Left lung (tissue), 10 donors: ENCODE data around the gene TBK1. TPM values are rescaled to one million over a fixed set of nuclear protein-coding genes. Genes with fewer than 3 reads are reported as not detected.

ENCODE experiments used
- ATAC-seq: fragments of 200-7000 bp; cut with Tn5 transposase; one replicate; pipeline ENCODE4 v1.9.1; 2020; ENCODE audit warnings: moderate library complexity
- DNase-seq, 4 donors: peaks; one replicate each; pipeline ENCODE4 v3.0.0-alpha.2; 2013 to 2020
- H3K27ac ChIP-seq, 2 donors: fragments of 200-600 bp; sonication (generic) in 1 of 2; one replicate each; pipeline versions ENCODE4 v1.5.0 to v1.8.0; 2020 to 2021
- H3K27me3 ChIP-seq, 2 donors: fragments of 200-600 bp; sonication (generic) in 1 of 2; one replicate each; pipeline versions ENCODE4 v1.5.0 to v1.8.0; 2020 to 2021
- H3K36me3 ChIP-seq, 2 donors: fragments of 200-600 bp; sonication (generic) in 1 of 2; one replicate each; pipeline versions ENCODE4 v1.5.0 to v1.8.0; 2020 to 2021
- H3K4me1 ChIP-seq, 2 donors: fragments of 200-600 bp; one replicate each; pipeline ENCODE4 v1.8.0; 2021
- H3K4me3 ChIP-seq, 2 donors: fragments of 200-600 bp; sonication (generic) in 1 of 2; one replicate each; pipeline versions ENCODE4 v1.5.0 to v1.8.0; 2020 to 2021; ENCODE audit warnings: mild to moderate bottlenecking in 1 of 2
- H3K9me3 ChIP-seq, 2 donors: fragments of 200-600 bp; sonication (generic) in 1 of 2; one replicate each; pipeline versions ENCODE4 v1.5.0 to v1.8.0; 2020 to 2021
- CTCF ChIP-seq, 2 donors: fragments of 200-600 bp; sonication (generic) in 1 of 2; IDR thresholded peaks; one replicate each; pipeline versions ENCODE4 v1.5.0 to v1.8.0; 2021; ENCODE audit warnings: antibody characterized with exemption in 2 of 2
- intact Hi-C, 2 donors: fragments of 100-400 bp; cut with DNase I; formaldehyde crosslinking; loops; one replicate each; pipeline versions ENCODE4 v1.11.2 to v1.14.2; 2022
- polyA plus RNA-seq, 6 donors: library from polyadenylated mRNA; unstranded; fragments of 120-200 nt; gene quantifications; one replicate each; pipeline ENCODE4 v1.2.1, GENCODE V29; 2013; ENCODE audit not compliant: insufficient read length in 6 of 6
- total RNA-seq, 2 donors: library from RNA; stranded (reverse); fragmentation: NEBNext Ultra II Directional; extraction: Animal tissue kit (Norgen Biotek cat#: 25700); gene quantifications; one replicate each; pipeline ENCODE4 v1.2.1, GENCODE V29; 2021
- donor health status: DM: no; HTN: yes; CAD: no.
- donor health status: DM: no; HTN: no; CAD: no.

Gene TBK1
- total and polyA plus RNA-seq, 8 donors, result 17.8 to 30.4 (median 26.1) TPM

GRCh38 chr12:64404470-64405256, 47.3 kb upstream of the TBK1 start:
- peaks cover 0 to 22% of the 10 kb centered on the region in 2 donors for H3K4me1 ChIP-seq
- intact Hi-C loops, result no loop called here
- TF ChIP-seq CTCF (IDR thresholded peaks at IDR 0.05), result no peak
- peak overlapping the region; percentile 76 to 86 for H3K4me3 ChIP-seq
- peak overlapping the region; percentile 96 to 99 for H3K27ac ChIP-seq
- DNase-seq (peak; percentile 61 to 89 (median 70)), ATAC-seq (peak; percentile 62)
- no peaks in the 10 kb centered on the region for H3K27me3 ChIP-seq
- no peaks in the 10 kb centered on the region for H3K9me3 ChIP-seq
- H3K36me3 ChIP-seq, result no peaks in the 10 kb centered on the region

- Histone ChIP-seq H3K4me1 (peaks cover 0 to 22% of the 10 kb centered on the region in 2 donors), H3K9me3 (no peaks in the 10 kb centered on the region), H3K27ac (no peak overlapping the region), H3K36me3 (peaks cover 0 to 28% of the 10 kb centered on the region in 2 donors), H3K4me3 (no peak overlapping the region), H3K27me3 (no peaks in the 10 kb centered on the region)
- intact Hi-C loops, result no loop called here
- TF ChIP-seq CTCF (IDR thresholded peaks at IDR 0.05), result no peak
- ATAC-seq (no peak), DNase-seq (no peak)
Observed at GRCh38 chr12:64407342-64408223, 44.3 kb upstream of the TBK1 start.

DNA sequence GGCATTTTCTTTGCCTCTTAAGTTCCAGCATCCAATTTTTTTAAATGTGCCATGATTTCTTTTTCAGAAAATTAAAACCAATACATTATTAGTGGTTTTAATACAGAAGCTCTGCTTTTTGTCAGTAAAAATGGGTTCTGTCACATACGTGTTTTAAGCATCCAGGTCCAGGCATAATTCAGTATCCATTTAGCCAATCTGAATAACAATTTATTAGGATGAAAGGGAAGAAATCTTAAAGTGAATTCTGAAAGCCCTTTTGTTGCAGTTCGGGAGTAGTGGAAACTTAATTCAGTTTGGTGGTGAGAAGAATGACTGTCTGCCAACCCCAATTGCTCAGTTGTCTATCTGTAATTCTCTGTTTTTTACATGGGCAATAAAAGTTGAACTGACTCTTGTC, 40.5 kb upstream of the TBK1 start:
- Histone ChIP-seq H3K4me1 (peaks cover 0 to 10% of the 10 kb centered on the region in 2 donors), H3K9me3 (no peaks in the 10 kb centered on the region), H3K27ac (no peak overlapping the region), H3K4me3 (no peak overlapping the region), H3K27me3 (no peaks in the 10 kb centered on the region), H3K36me3 (peaks cover 0 to 67% of the 10 kb centered on the region in 2 donors)
- ATAC-seq (no peak), DNase-seq (no peak)
- intact Hi-C loops, result no loop called here
- TF ChIP-seq CTCF (IDR thresholded peaks at IDR 0.05), result no peak

- Histone ChIP-seq H3K4me1 (peaks cover 0 to 10% of the 10 kb centered on the region in 2 donors), H3K9me3 (no peaks in the 10 kb centered on the region), H3K27me3 (no peaks in the 10 kb centered on the region), H3K36me3 (peaks cover 0 to 77% of the 10 kb centered on the region in 2 donors), H3K27ac (no peak overlapping the region), H3K4me3 (no peak overlapping the region)
- DNase-seq (no peak), ATAC-seq (no peak)
- no peak for TF ChIP-seq CTCF (IDR thresholded peaks at IDR 0.05)
- intact Hi-C loops, result no loop called here
Observed at GRCh38 chr12:64412459-64412858, 39.5 kb upstream of the TBK1 start.

DNA sequence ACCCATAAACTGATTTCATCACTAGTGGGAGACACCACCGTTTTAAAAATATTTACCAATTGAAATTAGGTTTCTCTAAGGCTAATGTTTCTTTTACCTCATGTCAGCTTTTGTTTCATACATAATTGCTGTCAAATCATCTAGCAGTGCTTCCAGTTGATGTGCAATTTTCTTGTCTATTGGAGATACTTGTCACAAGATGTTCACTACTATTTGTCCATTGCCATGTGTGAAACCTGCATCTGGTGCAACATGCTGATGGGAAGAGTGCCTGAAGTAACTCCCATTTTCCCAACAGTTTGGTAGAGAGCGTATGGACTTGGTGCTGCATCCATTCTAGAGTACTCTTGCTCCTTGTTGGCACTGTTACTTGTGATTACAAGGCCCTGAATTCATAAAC, 38.0 kb upstream of the TBK1 start:
- Histone ChIP-seq H3K9me3 (no peaks in the 10 kb centered on the region), H3K4me1 (no peaks in the 10 kb centered on the region), H3K27me3 (no peaks in the 10 kb centered on the region), H3K4me3 (no peak overlapping the region), H3K27ac (no peak overlapping the region), H3K36me3 (peaks cover 0 to 91% of the 10 kb centered on the region in 2 donors)
- intact Hi-C loops, result no loop called here
- DNase-seq, result no peak
- no peak for TF ChIP-seq CTCF (IDR thresholded peaks at IDR 0.05)
- no peak for ATAC-seq
